GM18519 (cell line): ENCODE results near the gene HSF2BP.
"Not testable (repeated sequence)": the region's sequence is repeated elsewhere in the genome, so short reads cannot be mapped to it uniquely, and the experiment has no call there.

Experiments
- ATAC-seq: cut with Tn5 transposase; IDR thresholded peaks from one replicate; pipeline ENCODE4 v1.9.1; 2021; ENCODE audit warnings: mild to moderate bottlenecking, moderate library complexity; ENCODE audit not compliant: unreplicated experiment, low FRiP score

The HSF2BP gene

DNA sequence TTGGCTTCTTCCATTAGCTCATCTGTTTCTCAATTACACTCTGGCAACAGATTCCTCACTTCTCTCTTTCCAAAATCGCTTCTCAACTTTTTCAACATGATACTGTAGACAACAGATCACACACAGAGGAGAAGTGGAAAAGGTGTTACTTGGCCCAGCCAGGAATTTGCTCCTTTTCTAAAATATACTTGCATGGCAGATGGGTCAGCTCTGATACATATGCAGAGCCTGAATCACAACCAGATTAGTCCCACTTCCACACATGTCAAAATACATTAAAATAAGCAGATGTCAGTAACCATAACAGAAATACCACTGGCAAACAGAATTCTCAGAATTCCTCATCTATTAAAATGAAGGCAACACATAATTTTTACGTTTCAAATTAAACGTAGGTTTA is 89.1 kb downstream of the HSF2BP start:
- ATAC-seq, result not testable (repeated sequence)

DNA sequence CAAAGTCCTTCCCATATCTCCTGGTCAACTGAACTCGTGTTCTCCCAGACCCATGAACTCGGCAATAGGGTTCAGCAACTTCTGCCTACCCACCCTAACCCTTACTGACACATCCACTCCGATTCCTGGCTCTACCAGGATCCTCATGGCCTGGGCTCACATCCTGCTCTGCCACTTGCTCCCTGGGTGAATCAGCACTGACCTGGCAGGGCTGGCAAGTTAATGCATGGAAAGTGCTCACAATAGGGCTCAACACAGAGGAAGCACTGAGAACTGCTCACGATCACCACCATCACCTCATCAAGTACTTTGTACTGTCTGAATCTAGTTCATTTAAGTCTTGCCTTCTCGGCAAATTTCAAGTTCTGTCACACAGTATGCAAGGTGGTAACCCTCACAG is 96.8 kb downstream of the HSF2BP start:
- ATAC-seq, result not testable (repeated sequence)

DNA sequence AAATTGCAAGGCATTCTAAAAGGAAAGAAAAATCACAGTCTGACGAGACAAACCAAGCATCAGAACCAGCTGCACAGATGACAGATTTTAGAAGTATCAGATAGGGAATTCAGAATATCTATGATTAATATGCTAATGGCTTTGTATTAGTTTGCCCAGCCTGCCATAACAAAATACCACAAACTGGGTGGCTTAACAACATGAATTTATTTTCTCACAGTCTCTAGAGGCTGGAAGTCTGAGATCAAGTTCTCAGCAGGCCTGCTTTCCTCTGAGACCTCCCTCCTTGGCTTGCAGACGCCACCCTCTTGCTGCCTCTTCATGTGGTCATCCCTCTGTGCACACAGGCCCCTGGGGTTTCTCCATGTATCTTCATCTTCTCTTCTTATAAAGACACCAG is 118.7 kb downstream of the HSF2BP start:
- ATAC-seq, result not testable (repeated sequence)

DNA sequence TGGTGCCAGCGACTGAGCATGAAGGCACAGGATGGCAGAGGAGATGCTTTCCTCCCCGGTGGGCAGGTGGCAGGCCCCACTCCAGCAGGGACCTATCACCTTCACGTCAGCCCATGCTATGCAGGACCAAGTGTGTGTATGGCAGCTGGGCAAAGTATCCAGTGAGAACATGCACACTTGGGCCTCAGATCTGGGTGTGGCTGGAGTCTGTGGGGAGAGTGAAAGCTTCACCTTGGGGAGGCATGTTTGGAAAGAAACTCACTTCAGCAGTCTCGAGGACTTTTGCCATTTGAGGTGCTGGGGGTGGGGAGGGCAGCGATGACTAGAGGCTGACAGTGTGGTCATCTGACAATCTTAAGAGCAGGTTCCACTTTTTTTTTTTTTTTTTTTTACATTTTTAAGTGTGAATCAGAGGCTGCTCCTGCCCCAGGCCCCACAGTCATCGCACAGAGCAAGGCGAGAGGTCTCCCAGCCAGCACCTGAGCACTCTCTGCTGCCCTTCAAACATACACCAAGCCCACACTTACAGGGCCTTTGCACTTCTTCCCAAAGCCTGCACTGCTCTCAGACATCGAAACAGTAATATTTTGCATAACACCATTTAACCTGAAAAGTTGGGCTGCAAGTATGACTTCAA is 136.7 kb downstream of the HSF2BP start:
- ATAC-seq, result not testable (repeated sequence)

DNA sequence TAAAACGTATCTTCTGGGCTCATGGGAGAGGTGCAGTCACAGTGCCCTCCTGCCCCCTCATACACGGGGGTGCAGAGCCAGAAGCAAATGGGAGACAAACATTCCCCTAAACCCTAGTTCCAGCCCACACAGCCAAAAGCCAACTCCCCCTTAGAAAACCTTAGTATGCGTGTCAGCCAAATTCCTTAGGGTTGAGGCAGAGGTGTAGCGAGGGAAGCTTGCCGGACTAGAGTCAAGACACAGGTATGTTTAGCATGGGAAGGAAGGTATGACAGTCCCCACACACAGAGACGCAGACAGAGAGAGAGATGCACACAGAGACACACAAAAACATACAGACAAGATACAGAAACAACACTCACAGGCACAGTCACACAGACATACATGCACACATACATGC is 141.6 kb downstream of the HSF2BP start:
- not testable (repeated sequence) for ATAC-seq

DNA sequence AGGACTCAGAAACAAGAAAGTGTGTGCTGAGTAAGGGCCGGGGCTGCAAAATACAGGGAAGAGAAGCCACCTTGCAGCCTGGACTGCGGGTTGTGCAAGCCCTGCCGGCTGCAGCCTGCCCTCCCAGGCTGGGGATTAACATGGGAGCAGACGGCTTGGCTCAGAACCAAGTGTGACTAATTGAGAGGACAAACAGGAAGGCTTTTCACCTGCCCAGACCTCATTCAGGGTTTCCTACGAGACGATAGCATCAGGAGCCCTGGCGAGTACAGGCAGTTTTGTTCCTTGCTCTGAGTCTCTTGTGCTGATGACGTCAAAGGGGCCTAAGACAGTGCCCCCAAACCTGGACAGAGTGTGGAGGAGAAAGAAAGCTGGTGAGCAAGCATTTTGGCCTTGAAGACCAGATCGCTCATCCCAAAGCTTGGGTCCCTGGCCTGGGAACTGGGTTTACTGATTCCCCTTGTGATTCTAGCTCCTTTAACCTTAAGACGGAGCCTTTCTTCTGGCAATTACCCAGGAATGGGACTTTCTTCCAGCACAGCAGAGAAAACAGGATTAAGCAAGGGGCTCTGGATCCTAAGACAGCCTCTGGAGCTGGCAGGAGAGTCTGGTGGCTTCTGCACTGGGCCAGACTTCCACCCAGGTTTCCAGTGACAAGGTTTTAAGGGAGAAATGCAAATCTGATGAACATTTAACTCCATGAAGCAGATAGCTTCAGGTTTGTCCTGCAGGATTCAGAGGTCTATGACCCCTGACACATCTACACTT is 142.2 kb downstream of the HSF2BP start:
- not testable (repeated sequence) for ATAC-seq

DNA sequence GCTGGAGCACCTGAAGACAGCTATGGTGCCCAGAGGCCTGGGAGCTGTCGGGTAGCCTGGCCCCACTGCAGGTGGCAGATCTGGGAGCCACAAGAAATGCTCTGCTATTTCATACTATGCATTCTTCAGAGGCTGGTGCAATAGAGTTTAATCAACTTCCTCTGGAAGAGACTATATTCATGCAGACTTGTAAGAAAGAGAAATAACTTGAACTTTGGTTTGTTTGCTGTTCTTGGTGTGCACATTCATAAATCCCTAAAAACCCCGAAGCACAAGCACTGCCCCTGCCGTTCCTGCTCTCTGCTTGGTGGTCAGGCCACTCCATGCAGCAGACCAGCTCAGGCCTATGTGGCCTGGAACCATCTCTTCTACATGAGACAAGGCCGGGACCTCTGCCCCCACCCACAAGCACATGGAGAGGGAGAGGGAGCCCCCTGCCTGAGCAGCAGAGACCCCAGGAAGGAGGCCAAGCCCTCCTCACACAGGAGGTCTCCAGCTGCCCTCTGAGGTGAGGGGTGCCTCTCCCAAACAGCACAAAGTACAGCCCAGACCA is 142.9 kb downstream of the HSF2BP start:
- not testable (repeated sequence) for ATAC-seq

DNA sequence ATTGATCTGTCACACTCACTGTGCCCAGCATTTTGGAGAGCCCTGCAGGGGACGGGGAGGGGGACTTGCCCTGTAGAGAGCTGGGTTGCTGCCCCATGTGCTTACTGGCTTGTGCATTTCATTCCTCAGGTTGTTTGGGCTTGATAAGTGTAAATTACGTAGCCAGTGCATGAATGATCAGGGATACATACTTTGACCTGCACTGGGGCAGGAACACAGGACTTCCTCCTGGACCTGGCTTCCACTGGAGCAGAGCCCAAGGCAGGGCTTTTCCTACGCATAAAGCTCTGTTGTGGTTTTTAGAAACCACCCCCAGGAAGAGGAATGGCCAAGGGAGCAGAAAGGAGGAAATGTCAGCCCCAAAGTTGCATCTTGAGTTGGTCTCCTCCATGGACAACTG is 144.5 kb downstream of the HSF2BP start:
- not testable (repeated sequence) for ATAC-seq

DNA sequence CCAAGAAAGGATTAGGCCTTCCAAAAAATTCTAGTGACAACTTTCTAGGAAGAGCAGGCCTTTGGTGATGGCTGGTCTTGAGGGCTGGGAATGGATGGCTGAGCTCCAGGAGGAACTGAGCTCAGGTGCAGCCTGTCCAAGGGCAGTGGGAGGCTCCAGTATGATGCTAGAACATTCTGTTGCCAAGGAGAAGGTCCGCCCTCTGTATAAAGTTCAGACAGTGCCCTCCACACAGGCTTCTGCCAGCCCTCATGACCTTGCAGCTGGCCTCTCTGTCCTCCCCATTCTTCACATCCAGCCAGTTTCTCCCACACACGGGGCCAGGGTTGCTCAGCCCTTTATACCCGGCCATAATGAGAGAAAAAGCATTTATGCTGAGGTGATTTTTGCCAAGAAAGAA is 146.3 kb downstream of the HSF2BP start:
- not testable (repeated sequence) for ATAC-seq

DNA sequence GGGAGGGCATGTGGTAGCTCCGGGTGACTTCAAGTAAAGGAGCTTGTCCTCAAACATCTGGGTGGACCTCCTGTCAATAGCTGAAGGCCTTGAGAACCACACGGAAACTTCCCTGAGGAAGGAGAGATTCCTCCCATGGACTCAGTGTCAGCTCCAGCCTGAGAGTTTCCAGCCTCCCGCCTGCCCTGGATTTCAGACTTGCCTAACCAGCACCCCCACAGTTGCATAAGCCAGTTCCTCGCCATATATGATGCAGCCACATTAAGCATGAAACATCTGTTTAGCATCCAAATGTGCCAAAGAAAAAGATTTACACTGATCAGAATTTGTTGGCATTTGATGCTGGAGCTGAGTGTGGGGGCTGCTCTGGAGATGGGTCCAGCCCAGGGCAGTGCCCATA is 148.1 kb downstream of the HSF2BP start:
- ATAC-seq, result not testable (repeated sequence)

DNA sequence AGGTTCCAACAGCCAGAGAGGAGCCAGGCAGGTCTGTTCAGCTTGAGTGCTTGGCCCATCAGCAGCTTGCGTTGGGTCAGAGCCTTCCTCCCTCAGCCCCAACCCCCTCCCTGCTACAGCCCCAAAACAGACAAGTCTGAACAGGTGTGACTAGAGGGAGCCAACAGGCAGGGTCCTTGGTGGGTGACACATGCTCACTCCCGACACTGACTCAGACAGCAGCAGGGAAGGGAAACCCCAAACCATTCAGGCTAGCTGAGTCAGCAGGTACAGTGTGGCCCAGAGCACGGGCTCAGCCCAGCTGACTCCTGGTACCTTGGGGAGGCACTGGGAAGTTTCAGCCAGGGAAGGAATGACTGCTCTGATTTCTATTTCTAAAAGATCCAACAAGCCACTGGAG is 148.6 kb downstream of the HSF2BP start:
- ATAC-seq, result not testable (repeated sequence)

DNA sequence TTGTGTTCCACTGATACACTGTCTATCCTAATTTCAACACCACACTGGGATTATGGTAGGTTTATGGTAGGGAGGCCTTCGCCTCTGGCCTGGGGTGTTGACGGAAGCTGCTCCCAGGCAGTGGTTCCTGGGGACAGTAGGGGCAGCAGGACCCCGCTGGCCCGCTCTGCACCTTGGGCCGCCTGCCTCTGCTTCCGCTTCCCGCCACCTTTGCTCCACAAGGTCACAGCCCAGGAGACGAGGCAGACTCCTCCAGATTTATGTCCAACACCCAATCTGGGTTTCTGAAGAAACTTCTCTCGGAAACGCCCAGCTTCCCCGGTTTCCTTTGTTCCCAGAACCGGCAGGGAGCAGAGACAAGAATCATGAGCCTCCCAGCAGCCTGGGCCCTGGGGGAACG is 155.4 kb downstream of the HSF2BP start:
- ATAC-seq, result not testable (repeated sequence)

DNA sequence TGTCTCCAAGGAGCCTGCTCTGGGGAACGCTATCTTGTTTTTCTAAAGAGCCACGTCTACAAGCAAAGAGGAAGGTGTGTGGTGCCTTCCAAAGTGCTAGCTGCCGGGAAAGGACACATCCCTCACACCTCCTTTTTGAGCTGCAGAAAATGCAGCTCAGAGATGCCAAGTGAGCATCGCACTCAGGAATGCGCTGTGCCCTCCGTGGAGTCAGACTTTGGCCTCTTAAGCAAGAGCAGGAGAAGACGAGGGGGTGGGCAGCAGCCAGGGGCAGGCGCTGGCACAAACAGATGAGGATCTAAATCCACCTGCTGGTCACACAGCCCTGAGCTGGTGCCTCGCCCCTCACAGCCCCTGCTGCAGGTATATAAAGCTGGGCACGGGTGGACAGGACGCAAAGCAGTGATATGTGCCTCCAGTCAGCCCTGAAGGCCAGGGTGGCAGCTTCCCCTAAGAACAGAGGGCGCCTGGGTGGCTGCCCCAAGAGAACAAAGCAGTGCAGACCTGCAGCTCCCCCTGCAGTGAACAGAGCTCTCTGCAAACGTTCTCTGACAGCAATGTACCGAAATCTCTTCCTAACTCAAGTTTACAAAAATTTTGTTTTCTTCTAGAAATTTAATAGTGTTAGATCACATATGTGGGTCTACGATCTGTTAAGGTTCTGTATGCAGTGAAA is 156.1 kb downstream of the HSF2BP start:
- not testable (repeated sequence) for ATAC-seq

DNA sequence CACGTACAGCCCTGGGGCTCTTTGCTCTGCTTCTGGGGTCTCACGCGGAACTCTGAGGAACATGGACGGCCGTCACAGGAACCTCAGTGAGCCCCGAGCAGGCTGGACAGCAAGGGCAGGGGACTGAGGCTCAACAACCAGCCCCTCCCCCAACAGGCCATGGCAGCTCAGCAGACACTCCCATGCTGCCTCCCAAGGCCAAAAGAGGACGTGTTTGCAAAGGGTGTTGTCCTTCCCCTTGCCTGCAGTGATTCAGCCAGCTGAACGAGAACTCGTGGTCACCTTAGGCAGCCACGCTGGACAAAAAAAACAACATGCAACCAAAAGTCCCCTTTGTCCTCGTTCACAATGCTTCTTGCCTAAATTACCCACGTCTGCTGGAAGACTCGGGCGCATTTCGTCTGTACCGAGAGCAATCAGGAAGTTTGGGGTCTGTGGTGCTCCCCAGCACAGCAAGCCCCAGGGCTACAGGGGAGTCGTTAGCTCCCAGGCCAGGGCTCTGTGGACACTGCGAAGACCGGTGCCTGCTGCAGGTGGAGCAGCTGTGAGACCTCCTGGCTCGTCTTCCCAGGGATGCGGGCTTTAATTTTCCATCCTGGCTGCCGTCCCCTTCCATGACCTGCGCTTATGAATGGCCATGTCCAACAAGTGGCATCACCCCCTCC is 156.7 kb downstream of the HSF2BP start:
- ATAC-seq, result not testable (repeated sequence)

DNA sequence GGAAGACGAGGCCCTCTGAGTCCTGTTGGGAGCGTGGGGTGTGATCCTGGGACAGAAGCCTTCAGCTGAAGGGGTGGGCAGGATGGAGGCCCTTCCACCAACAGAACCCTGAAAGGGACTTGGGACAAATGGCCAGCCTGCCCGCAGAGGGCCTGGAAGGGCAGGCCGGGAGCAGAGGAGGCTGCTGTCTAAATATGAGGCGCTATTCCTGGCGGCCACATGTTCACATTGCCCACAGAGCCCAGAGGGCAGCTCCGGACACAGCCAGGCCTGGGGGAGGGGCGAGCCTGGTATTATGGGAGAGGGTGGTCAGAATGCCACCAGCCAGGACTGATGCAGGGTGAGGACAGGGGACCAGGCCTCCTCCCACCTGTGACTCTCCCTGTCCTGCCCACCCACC is 160.4 kb downstream of the HSF2BP start:
- not testable (repeated sequence) for ATAC-seq

DNA sequence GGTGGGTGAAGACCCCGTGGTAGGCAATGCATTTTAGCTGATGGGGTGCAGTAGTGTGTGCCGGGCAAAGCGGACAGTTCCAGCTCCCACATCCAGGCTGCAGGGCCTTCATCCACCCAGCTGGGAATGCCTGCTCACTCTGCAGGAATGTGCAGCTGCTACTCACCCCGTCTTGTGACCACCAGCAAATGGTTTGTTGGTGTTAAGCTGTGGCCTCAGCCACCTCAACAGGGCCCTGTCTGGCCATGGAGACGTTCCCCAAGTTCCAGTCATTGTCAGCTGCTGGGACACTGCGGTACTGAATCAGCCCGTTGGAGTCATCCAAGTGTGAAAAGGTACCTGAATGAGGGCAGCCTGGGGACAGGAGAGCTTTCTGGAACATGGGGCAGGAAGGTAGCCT is 161.2 kb downstream of the HSF2BP start:
- not testable (repeated sequence) for ATAC-seq

DNA sequence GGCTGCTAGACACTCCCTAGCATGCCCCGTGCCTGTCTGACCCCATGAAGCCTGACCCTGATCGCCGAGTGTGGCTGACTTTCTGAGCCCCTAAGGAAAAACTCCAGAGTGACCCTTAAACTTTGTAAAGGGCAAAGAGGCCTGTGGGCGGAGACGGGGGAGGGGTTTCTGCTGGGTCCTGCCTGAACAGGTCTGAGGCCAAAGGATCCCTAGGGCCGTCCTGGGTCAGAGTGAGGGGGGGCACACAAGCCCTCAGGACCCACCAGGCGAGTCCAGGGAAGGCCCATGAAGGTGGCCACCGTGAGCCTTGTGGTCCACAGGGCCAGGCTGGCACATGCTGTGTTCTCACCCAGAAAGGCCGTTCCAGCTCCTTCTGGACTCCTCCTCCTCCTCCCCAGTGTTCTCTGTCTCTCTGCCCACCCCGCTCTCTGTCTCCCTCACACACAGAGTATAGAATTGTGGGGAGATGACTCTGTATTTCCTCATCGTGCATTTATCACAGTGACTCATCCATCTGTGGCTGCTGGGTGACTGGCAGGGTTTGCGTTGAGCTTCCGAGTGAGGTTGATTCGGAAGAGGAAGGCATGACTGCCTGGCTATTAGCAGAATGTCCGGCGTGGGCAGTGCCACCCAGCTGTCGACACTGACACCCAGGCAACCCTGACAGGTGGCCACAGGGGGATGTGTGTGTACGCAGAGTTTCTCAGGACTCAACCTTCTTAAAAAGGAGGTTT is 164.8 kb downstream of the HSF2BP start:
- ATAC-seq, result not testable (repeated sequence)

DNA sequence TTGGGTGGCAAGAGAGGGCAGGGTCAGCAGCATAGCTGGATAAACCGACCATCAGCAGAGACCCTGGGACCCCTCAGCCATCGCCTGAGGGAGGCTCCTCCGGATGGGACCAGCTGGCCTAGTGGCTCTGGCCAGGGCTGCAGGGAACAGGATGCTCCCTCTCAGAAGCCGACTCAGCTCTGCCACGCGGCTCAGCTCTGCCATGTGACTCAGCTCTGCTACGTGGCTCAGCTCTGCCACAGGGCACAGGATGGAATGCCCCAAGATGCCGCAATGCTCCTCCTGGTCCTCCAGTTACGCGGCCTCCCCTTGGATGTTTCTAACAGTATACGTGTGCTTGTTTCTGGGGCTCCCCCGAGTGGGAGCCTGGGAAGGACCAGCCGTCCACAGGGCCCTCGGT is 165.8 kb downstream of the HSF2BP start:
- not testable (repeated sequence) for ATAC-seq

DNA sequence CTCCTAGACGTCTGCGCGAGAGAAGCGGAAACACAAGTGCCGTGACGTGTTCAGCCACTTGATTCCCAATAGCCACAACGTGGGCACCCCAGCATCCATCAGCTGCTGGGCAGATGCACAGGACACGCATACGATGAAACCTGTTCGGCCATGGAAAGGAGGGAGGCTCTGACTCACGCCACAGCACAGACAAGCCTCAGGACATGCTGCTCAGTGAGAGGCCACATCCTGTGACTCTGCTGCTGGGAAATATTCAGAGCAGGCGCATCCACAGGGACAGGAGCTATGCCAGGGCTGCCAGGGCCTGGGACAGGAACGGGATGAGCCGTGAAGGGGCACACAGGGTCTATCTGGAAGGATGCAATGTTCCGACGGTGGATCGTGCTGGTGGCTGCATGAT is 171.1 kb downstream of the HSF2BP start:
- ATAC-seq, result not testable (repeated sequence)

DNA sequence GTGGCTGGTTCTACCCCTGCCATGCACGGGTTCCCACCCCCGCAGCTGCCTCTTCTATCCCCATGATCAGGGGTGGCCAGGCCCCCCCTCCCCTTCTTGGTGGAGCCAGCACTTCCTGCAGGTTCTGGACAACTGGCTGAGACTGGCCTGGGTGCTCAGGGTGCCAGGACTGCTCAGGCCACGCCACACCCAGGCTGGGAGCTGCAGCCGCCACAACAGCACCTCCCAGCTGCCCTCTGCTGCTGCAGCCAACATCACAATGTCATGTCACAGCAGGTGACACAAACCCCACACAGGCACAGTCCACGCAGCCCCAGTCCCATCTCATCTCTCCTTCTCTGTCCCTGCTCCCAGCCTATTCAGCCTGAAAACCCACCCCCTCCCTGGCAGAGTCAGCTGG is 173.2 kb downstream of the HSF2BP start:
- ATAC-seq, result not testable (repeated sequence)
